Vagina (tissue), 2 donors: ENCODE results near the gene CFAP73.

Source experiments
- POLR2A ChIP-seq, 2 donors: fragments of 450-650 bp; IDR thresholded peaks; one replicate each; pipeline ENCODE4 v1.6.1; 2017; ENCODE audit warnings: antibody characterized with exemption in 2 of 2, mild to moderate bottlenecking in 2 of 2, moderate library complexity in 2 of 2
- POLR2AphosphoS5 ChIP-seq, 2 donors: sonication (generic); formaldehyde crosslinking; IDR thresholded peaks; one replicate each; pipeline ENCODE4 v1.9.0; 2017; ENCODE audit warnings: antibody characterized with exemption in 2 of 2, mild to moderate bottlenecking in 2 of 2, low read depth in 1 of 2; ENCODE audit not compliant: insufficient read depth in 1 of 2
- TF ChIP-seq, protein P1 (sequence below), 3 experiments: fragments of 450-650 bp in 2 of 3; fragments of 200-600 bp in 1 of 3; sonication (generic) in 1 of 3; IDR thresholded peaks; one replicate each; pipeline ENCODE4 v1.5.1; 2017 to 2019; ENCODE audit warnings: antibody characterized with exemption in 3 of 3, mild to moderate bottlenecking in 2 of 3, moderate library complexity in 2 of 3

DNA sequence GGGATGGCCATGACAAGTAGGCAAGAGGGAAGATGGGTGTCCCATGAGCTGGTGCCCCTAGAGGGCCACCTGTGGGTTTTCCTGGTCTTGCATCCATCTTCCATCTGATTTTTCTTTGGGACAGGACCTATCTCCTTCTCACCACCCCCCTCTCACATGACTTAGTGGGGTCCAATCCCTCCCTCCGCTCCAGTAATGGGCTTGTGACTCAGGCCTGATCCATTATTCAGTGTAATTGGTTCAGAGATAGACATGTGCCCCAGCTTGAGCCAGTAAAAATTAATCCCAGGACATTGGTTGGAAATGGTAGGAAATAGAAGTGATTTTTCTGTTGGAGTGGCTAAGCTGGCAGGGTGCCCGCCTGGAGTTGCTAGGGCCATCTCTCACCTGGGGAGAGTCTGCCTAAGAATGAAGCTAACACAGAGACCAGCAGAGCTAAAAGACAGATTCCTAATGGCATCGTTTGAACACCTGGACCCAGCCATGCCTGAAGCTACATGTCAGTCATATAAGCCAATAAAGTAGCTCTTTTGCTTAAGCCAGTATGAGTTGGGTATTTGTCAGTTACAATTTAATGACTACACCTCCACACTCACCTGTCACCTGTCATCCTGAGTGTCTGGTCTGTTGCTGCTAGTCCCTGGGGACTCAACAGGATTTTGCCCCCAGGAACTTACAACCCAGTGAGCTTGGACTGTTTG is 28.7 kb upstream of the CFAP73 start:
- TF ChIP-seq, protein P1, sequence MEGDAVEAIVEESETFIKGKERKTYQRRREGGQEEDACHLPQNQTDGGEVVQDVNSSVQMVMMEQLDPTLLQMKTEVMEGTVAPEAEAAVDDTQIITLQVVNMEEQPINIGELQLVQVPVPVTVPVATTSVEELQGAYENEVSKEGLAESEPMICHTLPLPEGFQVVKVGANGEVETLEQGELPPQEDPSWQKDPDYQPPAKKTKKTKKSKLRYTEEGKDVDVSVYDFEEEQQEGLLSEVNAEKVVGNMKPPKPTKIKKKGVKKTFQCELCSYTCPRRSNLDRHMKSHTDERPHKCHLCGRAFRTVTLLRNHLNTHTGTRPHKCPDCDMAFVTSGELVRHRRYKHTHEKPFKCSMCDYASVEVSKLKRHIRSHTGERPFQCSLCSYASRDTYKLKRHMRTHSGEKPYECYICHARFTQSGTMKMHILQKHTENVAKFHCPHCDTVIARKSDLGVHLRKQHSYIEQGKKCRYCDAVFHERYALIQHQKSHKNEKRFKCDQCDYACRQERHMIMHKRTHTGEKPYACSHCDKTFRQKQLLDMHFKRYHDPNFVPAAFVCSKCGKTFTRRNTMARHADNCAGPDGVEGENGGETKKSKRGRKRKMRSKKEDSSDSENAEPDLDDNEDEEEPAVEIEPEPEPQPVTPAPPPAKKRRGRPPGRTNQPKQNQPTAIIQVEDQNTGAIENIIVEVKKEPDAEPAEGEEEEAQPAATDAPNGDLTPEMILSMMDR (IDR thresholded peaks at IDR 0.05), result no peak
- TF ChIP-seq POLR2AphosphoS5 (IDR thresholded peaks at IDR 0.05; ENCODE audit: insufficient read depth in 1 of 2, low read depth in 1 of 2) (no peak), POLR2A (IDR thresholded peaks at IDR 0.05) (no peak)
